HCT116 (cell line): ENCODE data around the gene EHBP1. TPM values are rescaled to one million over a fixed set of nuclear protein-coding genes. Genes with fewer than 3 reads are reported as not detected.

Experiments
- ATAC-seq: fragments of 200-7000 bp; cut with Tn5 transposase; 2 replicates; pipeline ENCODE4 v1.9.1; 2020; ENCODE audit warnings: mild to moderate bottlenecking, moderate library complexity
- BruUV-seq: library from RNA; stranded (reverse); fragments of 400-500 nt; replicated peaks from 2 replicates; lab custom pipeline; 2021; lab: Mats Ljungman, UMichigan
- CTCF ChIA-PET: fragments of 300-600 bp; sonication (Branson Sonifier 250); formaldehyde crosslinking; loops from one replicate; lab custom pipeline; 2021; ENCODE audit warnings: antibody characterized with exemption; lab: Charles Lee
- POLR2A ChIA-PET: fragments of 300-600, 350-600 bp; sonication (Branson Sonifier 250); formaldehyde crosslinking; loops from one replicate; lab custom pipeline; 2021; ENCODE audit warnings: antibody characterized with exemption; lab: Charles Lee
- RAD21 ChIA-PET, 2 experiments: fragments of 300-600 bp; sonication (Branson Sonifier 250); formaldehyde crosslinking; loops; one replicate each; lab custom pipeline; 2023; ENCODE audit warnings: low total read pairs in 2 of 2; ENCODE audit not compliant: uncharacterized antibody in 2 of 2, unreplicated experiment in 2 of 2, low non-redundant PET in 1 of 2; lab: Charles Lee
- DNase-seq: peaks from one replicate; pipeline ENCODE4 v3.0.0-alpha.2; 2010; ENCODE audit warnings: low read depth, low spot score
- H2AFZ ChIP-seq: fragments of 200-600 bp; shearing (Covaris generic), sonication (generic); 2 replicates; pipeline ENCODE4 v1.6.1; 2017; ENCODE audit warnings: low read depth, mixed run types, mixed read lengths, antibody characterized with exemption, low read length; ENCODE audit not compliant: poor library complexity, severe bottlenecking
- H3K27ac ChIP-seq: 2 replicates; pipeline ENCODE4 v1.5.1; 2012; ENCODE audit warnings: low read depth, low read length
- H3K27me3 ChIP-seq: fragments of 200-600 bp; sonication (generic); 2 replicates; pipeline ENCODE4 v1.6.1; 2016; ENCODE audit warnings: mixed run types, low read length, mixed read lengths; ENCODE audit not compliant: insufficient read depth
- H3K36me3 ChIP-seq, 2 experiments: fragments of 200-500 bp in 1 of 2; fragments of 200-600 bp in 1 of 2; sonication (Bioruptor generic) in 1 of 2; sonication (generic) in 1 of 2; 2 replicates each; pipeline versions ENCODE4 v1.5.1 to v1.6.1; 2014 to 2016; ENCODE audit warnings: low read length in 2 of 2, inconsistent platforms in 1 of 2, mixed read lengths in 1 of 2, mixed run types in 1 of 2; ENCODE audit not compliant: insufficient read depth in 2 of 2, control insufficient read depth in 1 of 2
- H3K4me1 ChIP-seq, 2 experiments: fragments of 200-600 bp in 1 of 2; sonication (generic) in 1 of 2; 2 replicates each; pipeline versions ENCODE4 v1.5.1 to v1.6.1; 2012 to 2017; ENCODE audit warnings: low read length in 2 of 2, inconsistent platforms in 1 of 2, mild to moderate bottlenecking in 1 of 2, mixed read lengths in 1 of 2, mixed run types in 1 of 2, moderate library complexity in 1 of 2; ENCODE audit not compliant: insufficient read depth in 2 of 2, control insufficient read depth in 1 of 2
- H3K4me2 ChIP-seq: fragments of 200-600 bp; sonication (generic); 2 replicates; pipeline ENCODE4 v1.6.1; 2017; ENCODE audit warnings: mixed run types, low read length, mixed read lengths
- H3K4me3 ChIP-seq, 2 experiments: fragments of 200-600 bp in 1 of 2; sonication (generic) in 1 of 2; replicated peaks in 1 of 2; 2 replicates each; pipeline ENCODE4 v1.5.1; 2011 to 2016; ENCODE audit warnings: low read length in 2 of 2, control low read depth in 1 of 2, low read depth in 1 of 2, mild to moderate bottlenecking in 1 of 2, mixed read lengths in 1 of 2, mixed run types in 1 of 2
- H3K79me2 ChIP-seq: fragments of 200-600 bp; sonication (generic); 2 replicates; pipeline ENCODE4 v1.6.1; 2017; ENCODE audit warnings: mild to moderate bottlenecking, mixed run types, low read length, moderate library complexity, mixed read lengths; ENCODE audit not compliant: insufficient read depth
- H3K9ac ChIP-seq: fragments of 200-600 bp; sonication (generic); 2 replicates; pipeline ENCODE4 v1.6.1; 2016; ENCODE audit warnings: low read length, mixed read lengths
- H3K9me2 ChIP-seq: fragments of 200-600 bp; sonication (generic), shearing (Covaris generic); 2 replicates; pipeline ENCODE4 v1.6.1; 2017; ENCODE audit warnings: mixed run types, mild to moderate bottlenecking, moderate library complexity; ENCODE audit not compliant: insufficient read depth
- H3K9me3 ChIP-seq, 2 experiments: fragments of 200-500 bp in 1 of 2; fragments of 200-600 bp in 1 of 2; sonication (Bioruptor generic) in 1 of 2; sonication (generic) in 1 of 2; 2 replicates each; pipeline ENCODE4 v1.6.1; 2014 to 2017; ENCODE audit warnings: low read length in 2 of 2, mixed read lengths in 2 of 2, inconsistent platforms in 1 of 2, low read depth in 1 of 2, mild to moderate bottlenecking in 1 of 2, mixed run types in 1 of 2, moderate library complexity in 1 of 2; ENCODE audit not compliant: control insufficient read depth in 1 of 2, insufficient read depth in 1 of 2
- H4K20me1 ChIP-seq: fragments of 200-600 bp; sonication (generic), shearing (Covaris generic); 2 replicates; pipeline ENCODE4 v1.6.1; 2017; ENCODE audit warnings: mixed run types, mild to moderate bottlenecking, moderate library complexity; ENCODE audit not compliant: insufficient read depth
- CEBPB ChIP-seq: IDR thresholded peaks from 2 replicates; pipeline ENCODE4 v1.6.1; 2012; ENCODE audit warnings: low read depth
- EGR1 ChIP-seq: IDR thresholded peaks from 2 replicates; pipeline ENCODE4 v1.6.1; 2012; ENCODE audit warnings: low read depth
- ELF1 ChIP-seq: IDR thresholded peaks from 2 replicates; pipeline ENCODE4 v1.6.1; 2012; ENCODE audit warnings: low read depth, borderline replicate concordance
- EZH2phosphoT487 ChIP-seq: fragments of 200-600 bp; IDR thresholded peaks from 2 replicates; pipeline ENCODE4 v1.6.1; 2018; ENCODE audit warnings: antibody characterized with exemption, borderline replicate concordance
- JUND ChIP-seq: IDR thresholded peaks from 2 replicates; pipeline ENCODE4 v1.6.1; 2012
- POLR2A ChIP-seq: IDR thresholded peaks from 2 replicates; pipeline ENCODE4 v1.7.0; 2011; ENCODE audit warnings: borderline replicate concordance; ENCODE audit not compliant: insufficient read depth, insufficient read length; ENCODE audit errors: extremely low read depth
- POLR2AphosphoS5 ChIP-seq: IDR thresholded peaks from 2 replicates; pipeline ENCODE4 v1.6.1; 2011; ENCODE audit warnings: mild to moderate bottlenecking, low read depth, low read length, moderate library complexity
- RAD21 ChIP-seq: IDR thresholded peaks from 2 replicates; pipeline ENCODE4 v1.6.1; 2012; ENCODE audit warnings: low read depth, mild to moderate bottlenecking
- SIN3A ChIP-seq: IDR thresholded peaks from 2 replicates; pipeline ENCODE4 v1.6.1; 2012; ENCODE audit warnings: low read depth
- SP1 ChIP-seq: IDR thresholded peaks from 2 replicates; pipeline ENCODE4 v1.6.1; 2012; ENCODE audit warnings: low read depth
- SRF ChIP-seq: IDR thresholded peaks from 2 replicates; pipeline ENCODE4 v1.6.1; 2012; ENCODE audit warnings: low read depth
- TCF7L2 ChIP-seq: IDR thresholded peaks from 2 replicates; pipeline ENCODE4 v1.7.0; 2011; ENCODE audit warnings: borderline replicate concordance, inconsistent platforms; ENCODE audit not compliant: insufficient read depth, insufficient read length; ENCODE audit errors: extremely low read depth
- YY1 ChIP-seq: IDR thresholded peaks from 2 replicates; pipeline ENCODE4 v1.6.1; 2011; ENCODE audit warnings: low read length, low read depth, moderate library complexity, mild to moderate bottlenecking; ENCODE audit not compliant: insufficient replicate concordance; ENCODE audit errors: extremely low read depth
- ZFX ChIP-seq: fragments of 450-650 bp; IDR thresholded peaks from 2 replicates; pipeline ENCODE4 v1.6.1; 2017
- ZNF274 ChIP-seq: fragments of 200-500 bp; sonication (Bioruptor generic); IDR thresholded peaks from 2 replicates; pipeline ENCODE4 v1.6.1; 2014; ENCODE audit warnings: mild to moderate bottlenecking, low read depth, low read length, inconsistent platforms
- intact Hi-C: fragments of 100-400 bp; cut with micrococcal nuclease; formaldehyde crosslinking; loops from 2 replicates; pipeline ENCODE4 v1.10.0; 2022
- total RNA-seq: library from RNA; stranded (reverse); gene quantifications from one replicate; pipeline ENCODE4 v1.2.1, GENCODE V29; 2021; ENCODE audit not compliant: unreplicated experiment
- TF ChIP-seq, protein P1 (sequence below): IDR thresholded peaks from 2 replicates; pipeline ENCODE4 v1.6.1; 2012
- TF ChIP-seq, protein P2 (sequence below): IDR thresholded peaks from 2 replicates; pipeline ENCODE4 v1.6.1; 2012
- TF ChIP-seq, protein P3 (sequence below), 3 experiments: fragments of 200-600 bp in 1 of 3; sonication (generic) in 1 of 3; IDR thresholded peaks in 2 of 3; conservative IDR thresholded peaks in 1 of 3; 2 replicates each; pipeline ENCODE4 v1.5.1; 2012 to 2017; ENCODE audit warnings: low read depth in 2 of 3, low read length in 2 of 3, antibody characterized with exemption in 1 of 3, borderline replicate concordance in 1 of 3, control low read depth in 1 of 3, mild to moderate bottlenecking in 1 of 3, mixed read lengths in 1 of 3, mixed run types in 1 of 3, moderate library complexity in 1 of 3; ENCODE audit not compliant: insufficient read depth in 1 of 3
- TF ChIP-seq, protein P4 (sequence below): IDR thresholded peaks from 2 replicates; pipeline ENCODE4 v1.6.1; 2012; ENCODE audit warnings: low read depth

The EHBP1 gene
- total RNA-seq, 1 experiment from 2014 or later = 89.9 TPM

DNA sequence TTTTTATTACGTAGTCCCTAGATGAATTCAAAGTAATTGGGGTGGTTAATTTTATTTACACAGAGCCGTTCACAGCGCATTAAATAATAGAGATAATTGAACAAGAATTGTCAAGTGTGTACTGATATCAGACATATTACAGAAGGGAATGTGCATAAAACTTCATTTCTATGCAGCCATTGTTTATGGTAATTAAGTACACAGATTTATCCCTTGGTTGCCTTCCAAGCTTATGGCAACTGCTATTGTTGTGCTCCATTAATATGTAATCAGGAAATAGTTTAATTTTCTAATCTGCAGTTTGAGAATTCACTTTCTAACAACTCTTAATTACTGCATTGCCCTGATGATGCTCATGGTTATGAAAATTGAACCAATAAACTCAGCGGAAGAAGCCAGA lies 297.8 kb downstream of the EHBP1 start:
- H3K9me3 ChIP-seq = no peaks in the 10 kb centered on the region
- no peaks in the 10 kb centered on the region for H3K4me1 ChIP-seq
- no peaks in the 10 kb centered on the region for H4K20me1 ChIP-seq
- ATAC-seq = no peak
- H3K9ac ChIP-seq = no peak overlapping the region
- no TSS peak for BruUV-seq
- RAD21 ChIA-PET = no interaction called here
- POLR2A ChIA-PET = no interaction called here
- H3K9me2 ChIP-seq = no peaks in the 10 kb centered on the region
- DNase-seq = no peak
- no peak overlapping the region for H3K4me2 ChIP-seq
- intact Hi-C loops = no loop called here
- TF ChIP-seq SP1 (no peak), JUND (no peak), CEBPB (no peak), SRF (no peak), POLR2A (no peak), EZH2phosphoT487 (no peak), ZFX (no peak), YY1 (no peak), ZNF274 (no peak), EGR1 (no peak), TCF7L2 (no peak), SIN3A (no peak), POLR2AphosphoS5 (no peak), ELF1 (no peak), RAD21 (no peak)
- TF ChIP-seq, protein P1, sequence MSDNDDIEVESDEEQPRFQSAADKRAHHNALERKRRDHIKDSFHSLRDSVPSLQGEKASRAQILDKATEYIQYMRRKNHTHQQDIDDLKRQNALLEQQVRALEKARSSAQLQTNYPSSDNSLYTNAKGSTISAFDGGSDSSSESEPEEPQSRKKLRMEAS = no peak
- TF ChIP-seq, protein P2, sequence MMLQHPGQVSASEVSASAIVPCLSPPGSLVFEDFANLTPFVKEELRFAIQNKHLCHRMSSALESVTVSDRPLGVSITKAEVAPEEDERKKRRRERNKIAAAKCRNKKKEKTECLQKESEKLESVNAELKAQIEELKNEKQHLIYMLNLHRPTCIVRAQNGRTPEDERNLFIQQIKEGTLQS = no peak
- TF ChIP-seq, protein P3, sequence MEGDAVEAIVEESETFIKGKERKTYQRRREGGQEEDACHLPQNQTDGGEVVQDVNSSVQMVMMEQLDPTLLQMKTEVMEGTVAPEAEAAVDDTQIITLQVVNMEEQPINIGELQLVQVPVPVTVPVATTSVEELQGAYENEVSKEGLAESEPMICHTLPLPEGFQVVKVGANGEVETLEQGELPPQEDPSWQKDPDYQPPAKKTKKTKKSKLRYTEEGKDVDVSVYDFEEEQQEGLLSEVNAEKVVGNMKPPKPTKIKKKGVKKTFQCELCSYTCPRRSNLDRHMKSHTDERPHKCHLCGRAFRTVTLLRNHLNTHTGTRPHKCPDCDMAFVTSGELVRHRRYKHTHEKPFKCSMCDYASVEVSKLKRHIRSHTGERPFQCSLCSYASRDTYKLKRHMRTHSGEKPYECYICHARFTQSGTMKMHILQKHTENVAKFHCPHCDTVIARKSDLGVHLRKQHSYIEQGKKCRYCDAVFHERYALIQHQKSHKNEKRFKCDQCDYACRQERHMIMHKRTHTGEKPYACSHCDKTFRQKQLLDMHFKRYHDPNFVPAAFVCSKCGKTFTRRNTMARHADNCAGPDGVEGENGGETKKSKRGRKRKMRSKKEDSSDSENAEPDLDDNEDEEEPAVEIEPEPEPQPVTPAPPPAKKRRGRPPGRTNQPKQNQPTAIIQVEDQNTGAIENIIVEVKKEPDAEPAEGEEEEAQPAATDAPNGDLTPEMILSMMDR (IDR thresholded peaks at IDR 0.05 in 2 of 3, conservative IDR thresholded peaks at IDR 0.05 in 1 of 3; ENCODE audit: borderline replicate concordance in 1 of 3, insufficient read depth in 1 of 3, low read depth in 2 of 3, low read length in 2 of 3) = no peak
- TF ChIP-seq, protein P4, sequence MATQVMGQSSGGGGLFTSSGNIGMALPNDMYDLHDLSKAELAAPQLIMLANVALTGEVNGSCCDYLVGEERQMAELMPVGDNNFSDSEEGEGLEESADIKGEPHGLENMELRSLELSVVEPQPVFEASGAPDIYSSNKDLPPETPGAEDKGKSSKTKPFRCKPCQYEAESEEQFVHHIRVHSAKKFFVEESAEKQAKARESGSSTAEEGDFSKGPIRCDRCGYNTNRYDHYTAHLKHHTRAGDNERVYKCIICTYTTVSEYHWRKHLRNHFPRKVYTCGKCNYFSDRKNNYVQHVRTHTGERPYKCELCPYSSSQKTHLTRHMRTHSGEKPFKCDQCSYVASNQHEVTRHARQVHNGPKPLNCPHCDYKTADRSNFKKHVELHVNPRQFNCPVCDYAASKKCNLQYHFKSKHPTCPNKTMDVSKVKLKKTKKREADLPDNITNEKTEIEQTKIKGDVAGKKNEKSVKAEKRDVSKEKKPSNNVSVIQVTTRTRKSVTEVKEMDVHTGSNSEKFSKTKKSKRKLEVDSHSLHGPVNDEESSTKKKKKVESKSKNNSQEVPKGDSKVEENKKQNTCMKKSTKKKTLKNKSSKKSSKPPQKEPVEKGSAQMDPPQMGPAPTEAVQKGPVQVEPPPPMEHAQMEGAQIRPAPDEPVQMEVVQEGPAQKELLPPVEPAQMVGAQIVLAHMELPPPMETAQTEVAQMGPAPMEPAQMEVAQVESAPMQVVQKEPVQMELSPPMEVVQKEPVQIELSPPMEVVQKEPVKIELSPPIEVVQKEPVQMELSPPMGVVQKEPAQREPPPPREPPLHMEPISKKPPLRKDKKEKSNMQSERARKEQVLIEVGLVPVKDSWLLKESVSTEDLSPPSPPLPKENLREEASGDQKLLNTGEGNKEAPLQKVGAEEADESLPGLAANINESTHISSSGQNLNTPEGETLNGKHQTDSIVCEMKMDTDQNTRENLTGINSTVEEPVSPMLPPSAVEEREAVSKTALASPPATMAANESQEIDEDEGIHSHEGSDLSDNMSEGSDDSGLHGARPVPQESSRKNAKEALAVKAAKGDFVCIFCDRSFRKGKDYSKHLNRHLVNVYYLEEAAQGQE = no peak
- TF ChIP-seq, all 23 proteins: peak for 0
- Histone ChIP-seq H3K36me3 (peaks cover 4 to 10% of the 10 kb centered on the region in 2 experiments; a peak in 2 of 4 replicates), H3K79me2 (no peaks in the 10 kb centered on the region), H2AFZ (no peak overlapping the region), H3K27me3 (no peaks in the 10 kb centered on the region), H3K4me3 (no peak overlapping the region), H3K27ac (no peak overlapping the region)
- CTCF ChIA-PET = no interaction called here
